Prostate gland (tissue), 2 donors: Measurements from ENCODE around the gene MT1H. TPM values are rescaled to one million over a fixed set of nuclear protein-coding genes. Genes with fewer than 3 reads are reported as not detected.

Source experiments
- total RNA-seq, 2 donors: library from RNA; depleted of rRNA; stranded (reverse); fragments of >200 nt; gene quantifications; one replicate each; pipeline ENCODE4 v1.1.0, GENCODE V29; 2016

The MT1H gene
- total RNA-seq, 2 donors from 2014 or later = 10.5 TPM; not detected in 1

Other genes with a start within 250 kb of the MT1H start
- gene AMFR, start 244.3 kb upstream of the MT1H start, total RNA-seq = 100 to 1,000 TPM; 123 to 261 TPM
- 10 to 100 TPM; 46.4 to 47.2 TPM for gene NUDT21, start 218.5 kb upstream of the MT1H start, total RNA-seq
- 10 to 100 TPM; 18.5 to 57.2 TPM for gene OGFOD1, start 218.3 kb upstream of the MT1H start, total RNA-seq
- gene BBS2, start 149.8 kb upstream of the MT1H start, total RNA-seq = 10 to 100 TPM; 68.9 to 70.5 TPM
- gene MT4, start 104.7 kb upstream of the MT1H start, total RNA-seq = not detected
- gene MT3, start 80.3 kb upstream of the MT1H start, total RNA-seq = 1 to 10 TPM in 1 of 2 donors, not detected in 1; 1.6 TPM
- 100 to 1,000 TPM; 134 to 214 TPM for gene MT2A, start 61.2 kb upstream of the MT1H start, total RNA-seq
- gene MT1E, start 44.0 kb upstream of the MT1H start, total RNA-seq = 100 to 1,000 TPM; 110 to 339 TPM
- 10 to 100 TPM; 14.8 to 37.4 TPM for gene MT1M, start 37.2 kb upstream of the MT1H start, total RNA-seq
- 1 to 10 TPM in 1 of 2 donors, not detected in 1; 6.9 TPM for gene MT1A, start 31.1 kb upstream of the MT1H start, total RNA-seq
- gene MT1B, start 17.9 kb upstream of the MT1H start, total RNA-seq = not detected
- 10 to 100 TPM; 18.5 to 37.3 TPM for gene MT1F, start 11.9 kb upstream of the MT1H start, total RNA-seq
- 100 to 1,000 TPM; 189 to 745 TPM for gene MT1G, start 1.7 kb upstream of the MT1H start, total RNA-seq
- 100 to 1,000 TPM; 268 to 697 TPM for gene MT1X, start 12.7 kb downstream of the MT1H start, total RNA-seq
- 10 to 100 TPM; 38.8 to 73.3 TPM for gene NUP93, start 60.3 kb downstream of the MT1H start, total RNA-seq
- under 1 TPM in 1 of 2 donors, not detected in 1; 0.23 TPM for gene SLC12A3, start 195.4 kb downstream of the MT1H start, total RNA-seq